Nephron progenitor cell (in vitro differentiated cells): ENCODE results near the gene PAPPA2.

Experiments
- DNase-seq: peaks from one replicate; pipeline ENCODE4 v3.0.0; 2021
- H3K27ac Mint-ChIP-seq: 2 replicates; pipeline ENCODE4 v1.8.0; 2021; ENCODE audit warnings: mild to moderate bottlenecking, moderate library complexity, mixed read lengths
- H3K27me3 Mint-ChIP-seq: 2 replicates; pipeline ENCODE4 v1.8.0; 2021; ENCODE audit warnings: mild to moderate bottlenecking, low read depth, mixed read lengths; ENCODE audit not compliant: poor library complexity
- H3K36me3 Mint-ChIP-seq: 2 replicates; pipeline ENCODE4 v1.8.0; 2021; ENCODE audit warnings: low read depth, mixed read lengths
- H3K4me1 Mint-ChIP-seq: 2 replicates; pipeline ENCODE4 v1.8.0; 2021; ENCODE audit warnings: mixed read lengths
- H3K4me3 Mint-ChIP-seq: 2 replicates; pipeline ENCODE4 v1.8.0; 2021; ENCODE audit warnings: mild to moderate bottlenecking, moderate library complexity, mixed read lengths
- H3K9me3 Mint-ChIP-seq: 2 replicates; pipeline ENCODE4 v1.8.0; 2021; ENCODE audit warnings: mild to moderate bottlenecking, moderate library complexity, mixed read lengths
- TF ChIP-seq, protein P1 (sequence below): fragments of 200-600 bp; sonication (generic); IDR thresholded peaks from 2 replicates; pipeline ENCODE4 v1.5.0; 2021; ENCODE audit warnings: antibody characterized with exemption

Gene PAPPA2

DNA sequence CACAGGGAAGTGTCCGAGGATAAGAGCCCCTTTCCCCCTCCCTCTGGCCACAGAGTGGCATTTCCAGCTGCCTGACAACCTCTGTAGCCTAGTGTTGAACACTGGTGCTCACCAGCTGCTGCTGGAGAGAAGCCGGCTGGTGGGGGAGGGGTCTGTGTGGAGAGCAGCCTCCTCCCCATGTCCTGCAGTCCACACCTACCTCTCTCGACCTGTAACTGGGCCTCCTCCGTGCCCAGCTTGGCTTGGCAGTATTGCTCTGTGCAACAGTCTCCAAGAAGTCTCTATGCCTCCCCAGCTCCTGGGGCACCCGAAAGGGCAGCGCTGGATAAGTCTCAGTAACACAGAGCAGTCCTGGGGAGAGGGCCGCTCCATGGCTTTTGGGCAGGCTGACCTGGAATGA is 17.0 kb downstream of the PAPPA2 start:
- DNase-seq: peak; percentile 35

GRCh38 chr1:176480750-176481149 is 17.8 kb downstream of the PAPPA2 start:
- TF ChIP-seq, protein P1, sequence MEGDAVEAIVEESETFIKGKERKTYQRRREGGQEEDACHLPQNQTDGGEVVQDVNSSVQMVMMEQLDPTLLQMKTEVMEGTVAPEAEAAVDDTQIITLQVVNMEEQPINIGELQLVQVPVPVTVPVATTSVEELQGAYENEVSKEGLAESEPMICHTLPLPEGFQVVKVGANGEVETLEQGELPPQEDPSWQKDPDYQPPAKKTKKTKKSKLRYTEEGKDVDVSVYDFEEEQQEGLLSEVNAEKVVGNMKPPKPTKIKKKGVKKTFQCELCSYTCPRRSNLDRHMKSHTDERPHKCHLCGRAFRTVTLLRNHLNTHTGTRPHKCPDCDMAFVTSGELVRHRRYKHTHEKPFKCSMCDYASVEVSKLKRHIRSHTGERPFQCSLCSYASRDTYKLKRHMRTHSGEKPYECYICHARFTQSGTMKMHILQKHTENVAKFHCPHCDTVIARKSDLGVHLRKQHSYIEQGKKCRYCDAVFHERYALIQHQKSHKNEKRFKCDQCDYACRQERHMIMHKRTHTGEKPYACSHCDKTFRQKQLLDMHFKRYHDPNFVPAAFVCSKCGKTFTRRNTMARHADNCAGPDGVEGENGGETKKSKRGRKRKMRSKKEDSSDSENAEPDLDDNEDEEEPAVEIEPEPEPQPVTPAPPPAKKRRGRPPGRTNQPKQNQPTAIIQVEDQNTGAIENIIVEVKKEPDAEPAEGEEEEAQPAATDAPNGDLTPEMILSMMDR: no peak
- peaks cover 4% of the 10 kb centered on the region for H3K36me3 Mint-ChIP-seq
- peaks cover 22% of the 10 kb centered on the region for H3K4me1 Mint-ChIP-seq
- H3K9me3 Mint-ChIP-seq: peaks cover 7% of the 10 kb centered on the region
- no peak overlapping the region for H3K27ac Mint-ChIP-seq
- DNase-seq: no peak
- no peak overlapping the region for H3K4me3 Mint-ChIP-seq
- peaks cover 6% of the 10 kb centered on the region for H3K27me3 Mint-ChIP-seq

More for the DNA sequence above, 17.0 kb downstream of the PAPPA2 start:
- TF ChIP-seq, protein P1: no peak
- Mint-ChIP-seq H3K36me3 (peaks cover 4% of the 10 kb centered on the region), H3K4me1 (peaks cover 14% of the 10 kb centered on the region), H3K4me3 (no peak overlapping the region), H3K27me3 (peaks cover 6% of the 10 kb centered on the region), H3K9me3 (peaks cover 7% of the 10 kb centered on the region), H3K27ac (no peak overlapping the region)

DNA sequence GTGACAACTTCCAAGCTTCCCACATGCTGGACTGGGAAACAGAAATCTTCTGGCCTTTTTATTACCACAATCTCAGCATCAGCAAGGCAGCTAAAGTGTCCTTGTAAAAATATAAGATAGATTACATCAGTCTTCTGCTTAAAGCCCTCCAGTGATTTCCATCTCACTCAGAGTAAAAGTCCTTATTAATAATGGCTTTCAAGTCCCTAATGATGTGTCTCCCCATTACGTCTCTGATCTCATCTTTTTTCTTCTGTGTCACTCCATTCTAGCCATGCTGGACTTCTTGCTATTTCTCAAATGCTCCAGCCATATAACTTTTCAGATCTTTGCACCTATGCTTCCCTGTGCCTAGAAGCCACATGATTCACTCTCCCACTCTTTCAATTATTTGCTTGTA is 22.1 kb downstream of the PAPPA2 start:
- H3K4me1 Mint-ChIP-seq: peaks cover 21% of the 10 kb centered on the region
- peaks cover 4% of the 10 kb centered on the region for H3K36me3 Mint-ChIP-seq
- H3K9me3 Mint-ChIP-seq: peaks cover 13% of the 10 kb centered on the region
- H3K4me3 Mint-ChIP-seq: no peak overlapping the region
- no peak for DNase-seq
- peaks cover 6% of the 10 kb centered on the region for H3K27me3 Mint-ChIP-seq
- TF ChIP-seq, protein P1: no peak
- no peak overlapping the region for H3K27ac Mint-ChIP-seq

- Mint-ChIP-seq H3K4me3 (no peak overlapping the region), H3K36me3 (no peaks in the 10 kb centered on the region), H3K4me1 (no peaks in the 10 kb centered on the region), H3K27me3 (peaks cover 7% of the 10 kb centered on the region), H3K9me3 (no peaks in the 10 kb centered on the region), H3K27ac (no peak overlapping the region)
- TF ChIP-seq, protein P1: no peak
- no peak for DNase-seq
Measured at GRCh38 chr1:176494436-176494835, 31.5 kb downstream of the PAPPA2 start.

DNA sequence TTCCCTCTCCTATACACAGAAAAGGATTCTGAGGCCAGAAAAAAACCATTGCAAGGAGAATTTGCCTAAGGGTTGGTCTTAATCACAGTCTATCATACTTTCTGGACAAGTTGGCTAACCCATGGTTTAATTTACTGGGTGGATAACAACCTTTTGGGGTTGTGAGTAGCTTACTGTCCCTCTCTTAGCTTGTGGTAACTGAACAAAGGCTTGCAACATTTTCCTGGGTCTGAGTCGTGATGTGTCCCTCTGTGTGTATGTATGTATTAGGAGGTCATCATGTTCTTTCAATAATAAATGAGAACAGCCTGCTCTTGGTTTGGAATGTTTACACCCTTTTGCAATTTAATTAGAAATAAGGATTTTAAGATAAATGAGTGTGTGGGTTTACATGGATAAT is 36.7 kb downstream of the PAPPA2 start:
- Mint-ChIP-seq H3K36me3 (no peaks in the 10 kb centered on the region), H3K4me1 (peaks cover 9% of the 10 kb centered on the region), H3K27me3 (peaks cover 19% of the 10 kb centered on the region), H3K27ac (no peak overlapping the region), H3K4me3 (no peak overlapping the region), H3K9me3 (no peaks in the 10 kb centered on the region)
- TF ChIP-seq, protein P1: no peak
- DNase-seq: no peak

DNA sequence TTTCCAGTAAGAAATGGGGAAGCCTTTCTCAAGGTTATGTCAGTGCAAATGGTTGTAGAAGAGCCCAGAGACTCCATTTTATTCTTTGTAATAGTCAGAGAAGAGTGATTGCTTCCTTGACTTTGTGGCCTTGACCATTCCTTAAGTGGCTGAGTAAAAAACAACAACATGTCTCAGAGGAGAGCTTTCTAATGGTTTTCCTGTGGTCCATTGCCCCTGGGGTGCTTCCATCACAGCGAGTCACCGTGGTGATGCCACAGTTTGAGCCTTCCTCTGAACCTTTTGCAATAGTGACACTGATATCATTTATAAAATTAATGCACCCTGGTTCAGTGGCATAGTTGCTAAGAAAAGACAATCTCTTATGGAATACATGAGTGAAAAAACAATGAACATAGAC is 38.6 kb downstream of the PAPPA2 start:
- DNase-seq: no peak
- peaks cover 8% of the 10 kb centered on the region for H3K9me3 Mint-ChIP-seq
- H3K27ac Mint-ChIP-seq: no peak overlapping the region
- peaks cover 9% of the 10 kb centered on the region for H3K4me1 Mint-ChIP-seq
- no peaks in the 10 kb centered on the region for H3K36me3 Mint-ChIP-seq
- H3K4me3 Mint-ChIP-seq: no peak overlapping the region
- peaks cover 23% of the 10 kb centered on the region for H3K27me3 Mint-ChIP-seq
- TF ChIP-seq, protein P1: no peak
